Mammary epithelial cell (primary cell): Measurements from ENCODE around the gene METTL14.

Experiments used
- CTCF ChIP-seq, 2 donors: IDR thresholded peaks in 1 of 2; conservative IDR thresholded peaks in 1 of 2; 2 replicates each; pipeline ENCODE4 v1.5.1; 2011 to 2012; ENCODE audit warnings: inconsistent platforms in 2 of 2, low read length in 2 of 2, mild to moderate bottlenecking in 2 of 2, control low read depth in 1 of 2, low read depth in 1 of 2; ENCODE audit not compliant: insufficient read depth in 1 of 2; ENCODE audit errors: extremely low read depth in 1 of 2
- EZH2 ChIP-seq: IDR thresholded peaks from 2 replicates; pipeline ENCODE4 v1.6.1; 2012; ENCODE audit warnings: low read length, inconsistent platforms, borderline replicate concordance

GRCh38 chr4:118749347-118749988, 64.3 kb downstream of the METTL14 start:
- TF ChIP-seq CTCF (conservative IDR thresholded peaks at IDR 0.05 in 1 of 2, IDR thresholded peaks at IDR 0.05 in 1 of 2; ENCODE audit: extremely low read depth in 1 of 2, insufficient read depth in 1 of 2, low read depth in 1 of 2, low read length in 2 of 2) (no peak), EZH2 (no peak)
